ENCODE data around the gene SSPN. TPM values are rescaled to one million over a fixed set of nuclear protein-coding genes. Genes with fewer than 3 reads are reported as not detected.

Gene SSPN
- total and polyA plus RNA-seq, 2 experiments from 2014 or later = 1.1 to 2.3 TPM

- no peaks in the 10 kb centered on the region for H3K36me3 Mint-ChIP-seq (ENCODE audit: low read depth)
- Histone ChIP-seq H3K27ac (ENCODE audit: low read depth) (no peak overlapping the region), H3K36me3 (ENCODE audit: insufficient read depth) (no peaks in the 10 kb centered on the region), H3K4me2 (0 out of 2 replicates have a peak overlapping the region, but pooled peaks have one; percentile 2), H3K27me3 (ENCODE audit: insufficient read depth) (no peaks in the 10 kb centered on the region), H3K4me3 (no peak overlapping the region), H3K9me2 (ENCODE audit: insufficient read depth) (no peaks in the 10 kb centered on the region), H2AFZ (no peak overlapping the region; the same call in 1 of the 2 replicates), H3F3A (replicated peaks; ENCODE audit: low read depth) (no peaks in the 10 kb centered on the region), H3K79me2 (replicated peaks; ENCODE audit: insufficient read depth) (no peaks in the 10 kb centered on the region), H3K4me1 (ENCODE audit: insufficient read depth) (peaks cover 12% of the 10 kb centered on the region), H4K20me1 (replicated peaks; ENCODE audit: insufficient read depth) (no peaks in the 10 kb centered on the region)
- ATAC-seq (no peak), DNase-seq (ENCODE audit: low spot score) (no peak)
- H3K4me1 Mint-ChIP-seq = peaks cover 14% of the 10 kb centered on the region
- H3K9me3 Mint-ChIP-seq = no peaks in the 10 kb centered on the region
- peaks cover 2% of the 10 kb centered on the region for H3K27me3 Mint-ChIP-seq (ENCODE audit: insufficient read depth, low read depth, poor library complexity)
- no peak for TF ChIP-seq JUNB (IDR thresholded peaks at IDR 0.05; ENCODE audit: unreplicated experiment)
- TF ChIP-seq ZNF331 (CRISPR knock-in tag; IDR thresholded peaks at IDR 0.05; ENCODE audit: low read depth) = no peak
- TF ChIP-seq POLR2AphosphoS5 (IDR thresholded peaks at IDR 0.05; ENCODE audit: low read depth) = no peak
- TF ChIP-seq NANOG (IDR thresholded peaks at IDR 0.05; ENCODE audit: borderline replicate concordance) = no peak
- TF ChIP-seq, protein P1, sequence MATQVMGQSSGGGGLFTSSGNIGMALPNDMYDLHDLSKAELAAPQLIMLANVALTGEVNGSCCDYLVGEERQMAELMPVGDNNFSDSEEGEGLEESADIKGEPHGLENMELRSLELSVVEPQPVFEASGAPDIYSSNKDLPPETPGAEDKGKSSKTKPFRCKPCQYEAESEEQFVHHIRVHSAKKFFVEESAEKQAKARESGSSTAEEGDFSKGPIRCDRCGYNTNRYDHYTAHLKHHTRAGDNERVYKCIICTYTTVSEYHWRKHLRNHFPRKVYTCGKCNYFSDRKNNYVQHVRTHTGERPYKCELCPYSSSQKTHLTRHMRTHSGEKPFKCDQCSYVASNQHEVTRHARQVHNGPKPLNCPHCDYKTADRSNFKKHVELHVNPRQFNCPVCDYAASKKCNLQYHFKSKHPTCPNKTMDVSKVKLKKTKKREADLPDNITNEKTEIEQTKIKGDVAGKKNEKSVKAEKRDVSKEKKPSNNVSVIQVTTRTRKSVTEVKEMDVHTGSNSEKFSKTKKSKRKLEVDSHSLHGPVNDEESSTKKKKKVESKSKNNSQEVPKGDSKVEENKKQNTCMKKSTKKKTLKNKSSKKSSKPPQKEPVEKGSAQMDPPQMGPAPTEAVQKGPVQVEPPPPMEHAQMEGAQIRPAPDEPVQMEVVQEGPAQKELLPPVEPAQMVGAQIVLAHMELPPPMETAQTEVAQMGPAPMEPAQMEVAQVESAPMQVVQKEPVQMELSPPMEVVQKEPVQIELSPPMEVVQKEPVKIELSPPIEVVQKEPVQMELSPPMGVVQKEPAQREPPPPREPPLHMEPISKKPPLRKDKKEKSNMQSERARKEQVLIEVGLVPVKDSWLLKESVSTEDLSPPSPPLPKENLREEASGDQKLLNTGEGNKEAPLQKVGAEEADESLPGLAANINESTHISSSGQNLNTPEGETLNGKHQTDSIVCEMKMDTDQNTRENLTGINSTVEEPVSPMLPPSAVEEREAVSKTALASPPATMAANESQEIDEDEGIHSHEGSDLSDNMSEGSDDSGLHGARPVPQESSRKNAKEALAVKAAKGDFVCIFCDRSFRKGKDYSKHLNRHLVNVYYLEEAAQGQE (IDR thresholded peaks at IDR 0.05; ENCODE audit: unreplicated experiment) = no peak
- TF ChIP-seq ETS1 (IDR thresholded peaks at IDR 0.05) = no peak
- no peak overlapping the region for H3K27ac Mint-ChIP-seq
- no peak overlapping the region for H3K4me3 Mint-ChIP-seq
Observed at GRCh38 chr12:26204612-26205289, 9.4 kb downstream of the SSPN start.

DNA sequence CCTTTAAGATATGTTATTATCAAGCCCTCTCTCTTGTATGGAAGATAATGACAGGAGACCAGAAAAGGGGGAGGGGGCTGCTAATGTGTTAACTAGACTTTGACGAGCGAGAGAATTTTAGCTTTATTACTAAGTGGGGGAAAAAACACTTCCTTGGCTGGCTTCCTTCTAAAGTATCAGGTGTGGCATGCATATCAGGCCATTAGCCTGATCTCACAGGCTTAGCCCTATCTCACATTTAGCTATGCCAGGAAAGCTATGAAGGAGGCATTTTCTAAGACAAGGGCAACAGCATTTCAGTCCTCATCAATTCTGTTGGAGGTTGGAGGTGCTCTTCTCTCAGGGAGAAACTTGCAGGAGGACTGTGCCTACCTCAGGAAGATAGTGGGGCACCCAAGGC, 9.9 kb downstream of the SSPN start:
- Histone ChIP-seq H3K27ac (ENCODE audit: low read depth) (no peak overlapping the region), H3K4me2 (no peak overlapping the region), H3K36me3 (ENCODE audit: insufficient read depth) (no peaks in the 10 kb centered on the region), H3K4me1 (ENCODE audit: insufficient read depth) (peaks cover 12% of the 10 kb centered on the region), H3K4me3 (no peak overlapping the region), H3K9me2 (ENCODE audit: insufficient read depth) (no peaks in the 10 kb centered on the region), H3K27me3 (ENCODE audit: insufficient read depth) (no peaks in the 10 kb centered on the region; the same call in 1 of the 2 replicates), H4K20me1 (replicated peaks; ENCODE audit: insufficient read depth) (no peaks in the 10 kb centered on the region), H2AFZ (no peak overlapping the region), H3K79me2 (replicated peaks; ENCODE audit: insufficient read depth) (no peaks in the 10 kb centered on the region), H3F3A (replicated peaks; ENCODE audit: low read depth) (no peaks in the 10 kb centered on the region)
- Mint-ChIP-seq H3K36me3 (ENCODE audit: low read depth) (no peaks in the 10 kb centered on the region), H3K9me3 (no peaks in the 10 kb centered on the region), H3K4me1 (peaks cover 14% of the 10 kb centered on the region), H3K27me3 (ENCODE audit: insufficient read depth, low read depth, poor library complexity) (peaks cover 2% of the 10 kb centered on the region), H3K4me3 (no peak overlapping the region), H3K27ac (no peak overlapping the region)
- DNase-seq (ENCODE audit: low spot score) (no peak), ATAC-seq (no peak)
- TF ChIP-seq ZNF462 (CRISPR knock-in tag; IDR thresholded peaks at IDR 0.05) = no peak
- no peak for TF ChIP-seq CREB1 (CRISPR knock-in tag; IDR thresholded peaks at IDR 0.05; ENCODE audit: low read depth)
- TF ChIP-seq ETS1 (IDR thresholded peaks at IDR 0.05) = no peak
- no peak for TF ChIP-seq EZH2 (IDR thresholded peaks at IDR 0.05; ENCODE audit: low read depth, unreplicated experiment)
- no peak for TF ChIP-seq NANOG (IDR thresholded peaks at IDR 0.05; ENCODE audit: borderline replicate concordance)
- TF ChIP-seq JUNB (IDR thresholded peaks at IDR 0.05; ENCODE audit: unreplicated experiment) = no peak
